SW 1271 (cell line): Measurements from ENCODE around the gene MMS19.
"Not testable (repeated sequence)": the region's sequence is repeated elsewhere in the genome, so short reads cannot be mapped to it uniquely, and the experiment has no call there.

Experiments
- DNase-seq, 2 experiments: peaks; one replicate each; lab custom pipeline; 2025; lab: John Stamatoyannopoulos, UW

The MMS19 gene

GRCh38 chr10:97498076-97498840 is at the start of gene MMS19:
MMS19 (minus strand) TSS chr10:97498422; CDS start chr10:97498384, 38 bp downstream.
- DNase-seq = peak; percentile 84 to 98

GRCh38 chr10:97547962-97548361 is 49.7 kb upstream of the MMS19 start:
- no peak for DNase-seq

- DNase-seq = no peak
Observed at GRCh38 chr10:97547271-97547600, 49.0 kb upstream of the MMS19 start.

GRCh38 chr10:97546456-97547270 is 48.4 kb upstream of the MMS19 start:
- DNase-seq = no peak

- DNase-seq = peak; percentile 55 to 87
Observed at GRCh38 chr10:97543025-97543546, 44.9 kb upstream of the MMS19 start.

GRCh38 chr10:97542169-97543024 is 44.2 kb upstream of the MMS19 start:
- DNase-seq = peak; percentile 35 to 77

- DNase-seq = no peak
Observed at GRCh38 chr10:97540669-97541500, 42.7 kb upstream of the MMS19 start.

- peak in 1 of 2 experiments; percentile 17 for DNase-seq
Observed at GRCh38 chr10:97539523-97540200, 41.4 kb upstream of the MMS19 start.

- no peak for DNase-seq
Observed at GRCh38 chr10:97538839-97539238, 40.6 kb upstream of the MMS19 start.

GRCh38 chr10:97538411-97538810 is 40.2 kb upstream of the MMS19 start:
- no peak for DNase-seq

GRCh38 chr10:97537186-97537869 is 39.1 kb upstream of the MMS19 start:
- DNase-seq = no peak

GRCh38 chr10:97534746-97535367 is 36.6 kb upstream of the MMS19 start:
- peak in 1 of 2 experiments; percentile 8 for DNase-seq

- DNase-seq = no peak
Observed at GRCh38 chr10:97533888-97534287, 35.7 kb upstream of the MMS19 start.

GRCh38 chr10:97532935-97533671 is 34.9 kb upstream of the MMS19 start:
- DNase-seq = peak in 1 of 2 experiments; percentile 16

- DNase-seq = no peak
Observed at GRCh38 chr10:97531401-97531986, 33.3 kb upstream of the MMS19 start.

GRCh38 chr10:97529685-97530465 is 31.7 kb upstream of the MMS19 start:
- no peak for DNase-seq

- DNase-seq = not testable (repeated sequence)
Observed at GRCh38 chr10:97528876-97529275, 30.7 kb upstream of the MMS19 start.
